CD4-positive, alpha-beta memory T cell (primary cell): ENCODE data around the gene RTL5. TPM values are rescaled to one million over a fixed set of nuclear protein-coding genes. Genes with fewer than 3 reads are reported as not detected.

Experiments
- CTCF ChIA-PET: fragments of 350-600 bp; sonication (Branson Sonifier 250); formaldehyde crosslinking; loops from one replicate; lab custom pipeline; 2021; ENCODE audit warnings: inconsistent platforms; ENCODE audit not compliant: partially characterized antibody; lab: Charles Lee
- POLR2A ChIA-PET: fragments of 350-600 bp; sonication (Branson Sonifier 250); formaldehyde crosslinking; loops from one replicate; lab custom pipeline; 2021; ENCODE audit not compliant: partially characterized antibody; lab: Charles Lee
- DNase-seq, 5 donors: peaks; one replicate each; pipeline versions ENCODE4 v3.0.0 to v3.0.0-alpha.2; 2020 to 2022; ENCODE audit warnings: mixed read lengths in 1 of 5
- H3K27ac ChIP-seq: one replicate; pipeline ENCODE4 v1.7.0; 2013; ENCODE audit warnings: low read depth, low read length
- H3K27me3 ChIP-seq: 2 replicates; pipeline ENCODE4 v1.7.0; 2013; ENCODE audit warnings: mild to moderate bottlenecking, low read length, moderate library complexity; ENCODE audit not compliant: insufficient read depth
- H3K36me3 ChIP-seq: 2 replicates; pipeline ENCODE4 v1.7.0; 2013; ENCODE audit warnings: mild to moderate bottlenecking, low read length, moderate library complexity; ENCODE audit not compliant: insufficient read depth
- H3K4me1 ChIP-seq: 2 replicates; pipeline ENCODE4 v1.7.0; 2013; ENCODE audit warnings: mild to moderate bottlenecking, low read length, moderate library complexity; ENCODE audit not compliant: insufficient read depth
- H3K4me3 ChIP-seq, 2 donors: one replicate each; pipeline ENCODE4 v1.7.0; 2013; ENCODE audit warnings: low read length in 2 of 2, mild to moderate bottlenecking in 1 of 2
- H3K9me3 ChIP-seq, 2 donors: one replicate each; pipeline ENCODE4 v1.7.0; 2013; ENCODE audit warnings: low read length in 2 of 2, control low read depth in 1 of 2; ENCODE audit not compliant: control insufficient read depth in 1 of 2
- H3K27ac Mint-ChIP-seq, 7 donors: one replicate each; pipeline ENCODE4 v1.8.0; 2020 to 2021; ENCODE audit warnings: mixed read lengths in 7 of 7, mild to moderate bottlenecking in 6 of 7, inconsistent platforms in 3 of 7, moderate library complexity in 3 of 7
- H3K27me3 Mint-ChIP-seq, 2 donors: one replicate each; pipeline ENCODE4 v1.8.0; 2020 to 2021; ENCODE audit warnings: mixed read lengths in 2 of 2
- H3K36me3 Mint-ChIP-seq, 2 donors: one replicate each; pipeline ENCODE4 v1.8.0; 2020 to 2021; ENCODE audit warnings: mixed read lengths in 2 of 2, inconsistent platforms in 1 of 2, mild to moderate bottlenecking in 1 of 2
- H3K4me1 Mint-ChIP-seq, 4 donors: one replicate each; pipeline ENCODE4 v1.8.0; 2020 to 2021; ENCODE audit warnings: mixed read lengths in 4 of 4, mild to moderate bottlenecking in 1 of 4
- H3K4me3 Mint-ChIP-seq, 8 donors: one replicate each; pipeline ENCODE4 v1.8.0; 2020 to 2021; ENCODE audit warnings: mixed read lengths in 8 of 8, mild to moderate bottlenecking in 7 of 8, moderate library complexity in 6 of 8, inconsistent platforms in 3 of 8
- H3K9me3 Mint-ChIP-seq, 8 donors: one replicate each; pipeline ENCODE4 v1.8.0; 2020 to 2021; ENCODE audit warnings: mixed read lengths in 8 of 8, mild to moderate bottlenecking in 5 of 8, inconsistent platforms in 3 of 8, moderate library complexity in 1 of 8
- intact Hi-C: fragments of 100-400 bp; cut with micrococcal nuclease; formaldehyde crosslinking; loops from one replicate; pipeline ENCODE4 v1.15.1; 2023
- polyA plus RNA-seq, 2 donors: library from polyadenylated mRNA; unstranded; fragments of 300-500 nt; fragmentation: Illumina TruSeq; gene quantifications; one replicate each; pipeline ENCODE4 v1.2.3, GENCODE V29; 2021
- total RNA-seq, 2 experiments: library from RNA; stranded (reverse); gene quantifications; one replicate each; pipeline ENCODE4 v1.2.3, GENCODE V29; 2021

Gene RTL5
- total and polyA plus RNA-seq, 4 experiments from 2014 or later: 0.20 to 8.4 (median 7.8) TPM; not detected in 1

- H3K9me3 Mint-ChIP-seq: peaks cover 0 to 9% (median 0%) of the 10 kb centered on the region in 8 donors
- CTCF ChIA-PET: no interaction called here
These were observed 28.1 kb upstream of the RTL5 start for GRCh38 chrX:72159769-72160168.

GRCh38 chrX:72158773-72159172, 27.1 kb upstream of the RTL5 start:
- H3K9me3 Mint-ChIP-seq: peaks cover 0 to 9% (median 0%) of the 10 kb centered on the region in 8 donors
- no peaks in the 10 kb centered on the region for H3K36me3 Mint-ChIP-seq
- no peaks in the 10 kb centered on the region for H3K36me3 ChIP-seq
- H3K4me3 ChIP-seq: no peak overlapping the region
- intact Hi-C loops: no loop called here
- no peak for DNase-seq
- no peaks in the 10 kb centered on the region for H3K4me1 ChIP-seq
- POLR2A ChIA-PET: no interaction called here
- H3K27ac ChIP-seq: no peak overlapping the region
- no peaks in the 10 kb centered on the region for H3K27me3 ChIP-seq
- no peaks in the 10 kb centered on the region for H3K27me3 Mint-ChIP-seq
- H3K27ac Mint-ChIP-seq: no peak overlapping the region
- H3K9me3 ChIP-seq: no peaks in the 10 kb centered on the region
- no peak overlapping the region for H3K4me3 Mint-ChIP-seq
- CTCF ChIA-PET: no interaction called here
- no peaks in the 10 kb centered on the region for H3K4me1 Mint-ChIP-seq

More at GRCh38 chrX:72159769-72160168, 28.1 kb upstream of the RTL5 start:
- Histone ChIP-seq H3K27ac (no peak overlapping the region), H3K9me3 (no peaks in the 10 kb centered on the region), H3K4me1 (no peaks in the 10 kb centered on the region), H3K27me3 (no peaks in the 10 kb centered on the region), H3K36me3 (no peaks in the 10 kb centered on the region), H3K4me3 (no peak overlapping the region)
- Mint-ChIP-seq H3K36me3 (no peaks in the 10 kb centered on the region), H3K4me3 (no peak overlapping the region), H3K4me1 (no peaks in the 10 kb centered on the region), H3K27ac (no peak overlapping the region), H3K27me3 (no peaks in the 10 kb centered on the region)
- intact Hi-C loops: no loop called here
- POLR2A ChIA-PET: no interaction called here
- no peak for DNase-seq

- intact Hi-C loops: no loop called here
- H3K27me3 Mint-ChIP-seq: no peaks in the 10 kb centered on the region
- no peaks in the 10 kb centered on the region for H3K27me3 ChIP-seq
- H3K4me1 ChIP-seq: peaks cover 26% of the 10 kb centered on the region
- H3K4me3 Mint-ChIP-seq: no peak overlapping the region
- no peaks in the 10 kb centered on the region for H3K9me3 Mint-ChIP-seq
- peaks cover 0 to 6% of the 10 kb centered on the region in 2 donors for H3K36me3 Mint-ChIP-seq
- ChIA-PET CTCF (no interaction called here), POLR2A (no interaction called here)
- H3K27ac ChIP-seq: no peak overlapping the region
- no peaks in the 10 kb centered on the region for H3K36me3 ChIP-seq
- H3K4me1 Mint-ChIP-seq: peaks cover 15 to 33% (median 26%) of the 10 kb centered on the region in 4 donors
- H3K27ac Mint-ChIP-seq: peak overlapping the region in 1 of 7 donors; percentile 72
- no peak overlapping the region for H3K4me3 ChIP-seq
- DNase-seq: no peak
- no peaks in the 10 kb centered on the region for H3K9me3 ChIP-seq
These were observed 14.8 kb upstream of the RTL5 start for GRCh38 chrX:72146527-72146926.

GRCh38 chrX:72145181-72145580, 13.5 kb upstream of the RTL5 start:
- Mint-ChIP-seq H3K27ac (peak overlapping the region in 3 of 7 donors; percentile 18 to 55 (median 54)), H3K4me1 (peaks cover 19 to 46% (median 36%) of the 10 kb centered on the region in 4 donors), H3K4me3 (peak overlapping the region in 1 of 8 donors; percentile 15), H3K36me3 (peaks cover 0 to 15% of the 10 kb centered on the region in 2 donors), H3K27me3 (no peaks in the 10 kb centered on the region), H3K9me3 (no peaks in the 10 kb centered on the region)
- intact Hi-C loops: no loop called here
- no peaks in the 10 kb centered on the region for H3K36me3 ChIP-seq
- no peaks in the 10 kb centered on the region for H3K27me3 ChIP-seq
- no peak for DNase-seq
- ChIA-PET CTCF (interaction anchor here (1.0 to 2.0 kb wide), 2 partner anchors 18 to 53 kb away, joined by 3 to 9 read pairs; no protein-coding TSS in a partner anchor), POLR2A (no interaction called here)
- peaks cover 40% of the 10 kb centered on the region for H3K4me1 ChIP-seq
- H3K9me3 ChIP-seq: no peaks in the 10 kb centered on the region
- H3K4me3 ChIP-seq: no peak overlapping the region
- H3K27ac ChIP-seq: no peak overlapping the region

- ChIA-PET CTCF (no interaction called here), POLR2A (interaction anchor here (1.1 to 1.8 kb wide), 2 partner anchors 12 to 25 kb away, joined by 5 to 7 read pairs; partner anchors contain the start of gene RTL5)
- Histone ChIP-seq H3K27me3 (no peaks in the 10 kb centered on the region), H3K4me3 (no peak overlapping the region), H3K27ac (no peak overlapping the region), H3K36me3 (no peaks in the 10 kb centered on the region), H3K4me1 (peaks cover 40% of the 10 kb centered on the region), H3K9me3 (no peaks in the 10 kb centered on the region)
- H3K36me3 Mint-ChIP-seq: peaks cover 0 to 20% of the 10 kb centered on the region in 2 donors
- H3K4me3 Mint-ChIP-seq: peak overlapping the region in 2 of 8 donors; percentile 17 to 27
- intact Hi-C loops: no loop called here
- peaks cover 19 to 52% (median 36%) of the 10 kb centered on the region in 4 donors for H3K4me1 Mint-ChIP-seq
- peak overlapping the region in 2 of 7 donors; percentile 19 to 67 for H3K27ac Mint-ChIP-seq
- H3K27me3 Mint-ChIP-seq: no peaks in the 10 kb centered on the region
- H3K9me3 Mint-ChIP-seq: no peaks in the 10 kb centered on the region
- DNase-seq: no peak
These were observed 11.8 kb upstream of the RTL5 start for GRCh38 chrX:72143609-72143907.

- H3K9me3 ChIP-seq: no peaks in the 10 kb centered on the region
- intact Hi-C loops: no loop called here
- CTCF ChIA-PET: no interaction called here
- POLR2A ChIA-PET: interaction anchor here (1.1 to 1.8 kb wide), 3 partner anchors 11 to 38 kb away, joined by 4 to 7 read pairs (median 5); partner anchors contain the start of genes PIN4 and RTL5
- H3K4me1 Mint-ChIP-seq: peaks cover 19 to 52% (median 36%) of the 10 kb centered on the region in 4 donors
- peak overlapping the region in 2 of 8 donors; percentile 18 to 27 for H3K4me3 Mint-ChIP-seq
- no peaks in the 10 kb centered on the region for H3K9me3 Mint-ChIP-seq
- peaks cover 40% of the 10 kb centered on the region for H3K4me1 ChIP-seq
- no peaks in the 10 kb centered on the region for H3K27me3 Mint-ChIP-seq
- DNase-seq: no peak
- no peak overlapping the region for H3K27ac ChIP-seq
- no peaks in the 10 kb centered on the region for H3K27me3 ChIP-seq
- no peaks in the 10 kb centered on the region for H3K36me3 ChIP-seq
- peak overlapping the region in 2 of 7 donors; percentile 19 to 67 for H3K27ac Mint-ChIP-seq
- peaks cover 0 to 20% of the 10 kb centered on the region in 2 donors for H3K36me3 Mint-ChIP-seq
- no peak overlapping the region for H3K4me3 ChIP-seq
These were observed 11.3 kb upstream of the RTL5 start for GRCh38 chrX:72142794-72143608.

GRCh38 chrX:72142094-72142793, 10.5 kb upstream of the RTL5 start:
- Histone ChIP-seq H3K4me3 (no peak overlapping the region), H3K27ac (no peak overlapping the region), H3K27me3 (no peaks in the 10 kb centered on the region), H3K4me1 (peaks cover 40% of the 10 kb centered on the region), H3K9me3 (no peaks in the 10 kb centered on the region), H3K36me3 (no peaks in the 10 kb centered on the region)
- ChIA-PET POLR2A (interaction anchor here (1.3 to 1.8 kb wide), 2 partner anchors 10 to 39 kb away, joined by 4 to 7 read pairs; partner anchors contain the start of genes PIN4 and RTL5), CTCF (no interaction called here)
- intact Hi-C loops: no loop called here
- Mint-ChIP-seq H3K4me1 (peaks cover 19 to 52% (median 36%) of the 10 kb centered on the region in 4 donors), H3K27ac (peak overlapping the region in 3 of 7 donors; percentile 55 to 93 (median 61)), H3K36me3 (peaks cover 0 to 20% of the 10 kb centered on the region in 2 donors), H3K4me3 (peak overlapping the region in 1 of 8 donors; percentile 27), H3K27me3 (no peaks in the 10 kb centered on the region), H3K9me3 (no peaks in the 10 kb centered on the region)
- DNase-seq: no peak
